Measurements from ENCODE around the gene FLNC.

GRCh38 chr7:128856001-128856718, 26.0 kb downstream of the FLNC start:
- TF ChIP-seq CTCF (IDR thresholded peaks at IDR 0.05; ENCODE audit: extremely low read depth in 1 of 2, insufficient read depth in 1 of 2, low read depth in 1 of 2, low read length in 2 of 2), result no peak
- TF ChIP-seq POLR2AphosphoS5 (IDR thresholded peaks at IDR 0.05; ENCODE audit: insufficient read depth, low read depth, low read length), result no peak
- TF ChIP-seq POLR2A (IDR thresholded peaks at IDR 0.05; ENCODE audit: low read depth, low read length), result no peak
- no peak for TF ChIP-seq MAX (IDR thresholded peaks at IDR 0.05; ENCODE audit: insufficient read depth, insufficient read length)
- no peak for TF ChIP-seq EZH2 (IDR thresholded peaks at IDR 0.05; ENCODE audit: borderline replicate concordance, low read depth, low read length, severe bottlenecking)
- no peak for TF ChIP-seq FOS (IDR thresholded peaks at IDR 0.05; ENCODE audit: borderline replicate concordance, insufficient read depth, low read length)
- no peak for TF ChIP-seq JUN (IDR thresholded peaks at IDR 0.05; ENCODE audit: borderline replicate concordance, insufficient read depth, insufficient read length, low read depth)

Measured in endothelial cell of umbilical vein (primary cell).